Nephron (organoid): Measurements from ENCODE around the gene STARD6.

Experiments used
- H3K27ac Mint-ChIP-seq, 3 experiments: 2 replicates each; pipeline ENCODE4 v1.8.0; 2020; ENCODE audit warnings: mixed read lengths in 3 of 3, mild to moderate bottlenecking in 2 of 3, moderate library complexity in 1 of 3
- H3K27me3 Mint-ChIP-seq: 2 replicates; pipeline ENCODE4 v1.8.0; 2021; ENCODE audit warnings: low read depth, mild to moderate bottlenecking, moderate library complexity, mixed read lengths
- H3K36me3 Mint-ChIP-seq: 2 replicates; pipeline ENCODE4 v1.8.0; 2020; ENCODE audit warnings: low read depth, mixed read lengths
- H3K4me1 Mint-ChIP-seq: 2 replicates; pipeline ENCODE4 v1.8.0; 2020; ENCODE audit warnings: mixed read lengths
- H3K4me3 Mint-ChIP-seq, 3 experiments: 2 replicates each; pipeline ENCODE4 v1.8.0; 2020; ENCODE audit warnings: mild to moderate bottlenecking in 3 of 3, mixed read lengths in 3 of 3, moderate library complexity in 2 of 3
- H3K9me3 Mint-ChIP-seq: 2 replicates; pipeline ENCODE4 v1.8.0; 2020; ENCODE audit warnings: mixed read lengths
- CTCF ChIP-seq, 3 experiments: fragments of 200-600 bp; sonication (generic); IDR thresholded peaks; one replicate each; pipeline ENCODE4 v1.5.0; 2021; ENCODE audit warnings: antibody characterized with exemption in 3 of 3; ENCODE audit not compliant: unreplicated experiment in 3 of 3

Gene STARD6

DNA sequence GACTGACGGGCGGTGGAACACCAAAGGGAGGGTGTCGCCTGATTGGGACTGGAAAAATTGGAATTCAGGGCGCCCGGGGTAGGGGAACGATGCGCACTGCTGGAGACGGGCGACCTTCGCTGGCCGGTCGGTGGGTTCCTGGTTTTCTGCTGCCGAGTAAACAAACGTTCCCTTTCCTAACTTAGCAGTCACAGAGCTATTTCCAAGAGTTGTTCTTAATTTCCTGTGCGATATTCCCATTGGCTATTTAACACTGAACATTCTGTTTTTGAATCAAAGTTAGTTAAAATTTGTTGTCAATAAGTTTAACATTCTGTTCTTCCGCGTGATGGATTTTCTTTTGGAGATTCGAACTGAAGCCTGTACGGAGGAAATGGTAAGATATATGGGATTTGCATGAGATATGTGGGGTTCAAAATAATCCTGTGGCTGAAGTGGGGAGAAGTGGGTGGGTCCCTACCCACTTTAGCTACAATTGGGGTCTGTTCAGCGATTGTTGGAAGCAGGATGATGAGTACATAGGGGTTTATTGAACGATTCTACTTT is 910 bp upstream of the STARD6 start:
- Mint-ChIP-seq H3K27ac (peak overlapping the region; percentile 69 to 96 (median 95)), H3K27me3 (no peaks in the 10 kb centered on the region), H3K36me3 (peaks cover 21% of the 10 kb centered on the region), H3K4me3 (peak overlapping the region; percentile 96 to 99 (median 99)), H3K9me3 (no peaks in the 10 kb centered on the region), H3K4me1 (peaks cover 12% of the 10 kb centered on the region)
- TF ChIP-seq CTCF (IDR thresholded peaks at IDR 0.05; ENCODE audit: unreplicated experiment in 3 of 3): no peak

- H3K36me3 Mint-ChIP-seq: peaks cover 17% of the 10 kb centered on the region
- peak overlapping the region; percentile 69 to 96 (median 95) for H3K27ac Mint-ChIP-seq
- no peak for TF ChIP-seq CTCF (IDR thresholded peaks at IDR 0.05; ENCODE audit: unreplicated experiment in 3 of 3)
- H3K9me3 Mint-ChIP-seq: no peaks in the 10 kb centered on the region
- H3K4me3 Mint-ChIP-seq: peak overlapping the region; percentile 96 to 99 (median 99)
- H3K4me1 Mint-ChIP-seq: peaks cover 12% of the 10 kb centered on the region
- H3K27me3 Mint-ChIP-seq: no peaks in the 10 kb centered on the region
Observed at GRCh38 chr18:54357082-54357659, 487 bp downstream of the STARD6 start.

GRCh38 chr18:54351186-54351585 is 6.5 kb downstream of the STARD6 start:
- Mint-ChIP-seq H3K27ac (no peak overlapping the region), H3K4me1 (no peaks in the 10 kb centered on the region), H3K36me3 (no peaks in the 10 kb centered on the region), H3K4me3 (no peak overlapping the region), H3K9me3 (no peaks in the 10 kb centered on the region), H3K27me3 (no peaks in the 10 kb centered on the region)
- no peak for TF ChIP-seq CTCF (IDR thresholded peaks at IDR 0.05; ENCODE audit: unreplicated experiment in 3 of 3)

DNA sequence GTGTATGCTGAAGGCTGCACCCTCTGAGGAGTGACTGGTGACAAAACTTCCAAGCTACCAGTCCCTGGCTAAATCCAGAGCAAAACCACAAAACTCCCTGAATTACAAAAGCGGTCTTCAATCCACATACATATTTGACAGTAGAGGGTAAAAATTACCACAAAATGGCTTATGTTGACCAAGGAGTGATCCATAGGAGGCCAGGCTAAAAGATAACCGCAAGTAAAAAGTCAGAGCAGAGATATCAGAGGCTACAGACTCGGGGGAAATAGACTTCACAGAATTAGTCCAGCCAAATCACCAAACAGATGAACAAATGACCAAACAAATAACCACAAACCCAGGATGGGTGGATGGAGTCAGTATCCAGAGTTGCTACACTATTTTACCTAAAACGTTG is 19.4 kb downstream of the STARD6 start:
- H3K27ac Mint-ChIP-seq: no peak overlapping the region
- H3K4me3 Mint-ChIP-seq: no peak overlapping the region
- H3K36me3 Mint-ChIP-seq: peaks cover 3% of the 10 kb centered on the region
- no peaks in the 10 kb centered on the region for H3K4me1 Mint-ChIP-seq
- no peak for TF ChIP-seq CTCF (IDR thresholded peaks at IDR 0.05; ENCODE audit: unreplicated experiment in 3 of 3)
- peaks cover 15% of the 10 kb centered on the region for H3K9me3 Mint-ChIP-seq
- no peaks in the 10 kb centered on the region for H3K27me3 Mint-ChIP-seq

GRCh38 chr18:54335638-54336173 is 22.0 kb downstream of the STARD6 start:
- no peak for TF ChIP-seq CTCF (IDR thresholded peaks at IDR 0.05; ENCODE audit: unreplicated experiment in 3 of 3)
- Mint-ChIP-seq H3K4me1 (no peaks in the 10 kb centered on the region), H3K4me3 (no peak overlapping the region), H3K27me3 (no peaks in the 10 kb centered on the region), H3K36me3 (no peaks in the 10 kb centered on the region), H3K27ac (no peak overlapping the region), H3K9me3 (peaks cover 7% of the 10 kb centered on the region)
